Stimulated activated CD8-positive, alpha-beta memory T cell treated with anti-CD3 and anti-CD28 coated beads, Interleukin-12 subunit alpha, Interleukin-12 subunit beta, amount 100 ng/mL, for 1 hour (primary cell): Measurements from ENCODE around the gene RHBDL1.
"Not testable (repeated sequence)": the region's sequence is repeated elsewhere in the genome, so short reads cannot be mapped to it uniquely, and the experiment has no call there.

Experiments used
- DNase-seq: peaks from one replicate; pipeline ENCODE4 v3.0.0-alpha.2; 2020; ENCODE audit warnings: low read depth

RHBDL1 gene

DNA sequence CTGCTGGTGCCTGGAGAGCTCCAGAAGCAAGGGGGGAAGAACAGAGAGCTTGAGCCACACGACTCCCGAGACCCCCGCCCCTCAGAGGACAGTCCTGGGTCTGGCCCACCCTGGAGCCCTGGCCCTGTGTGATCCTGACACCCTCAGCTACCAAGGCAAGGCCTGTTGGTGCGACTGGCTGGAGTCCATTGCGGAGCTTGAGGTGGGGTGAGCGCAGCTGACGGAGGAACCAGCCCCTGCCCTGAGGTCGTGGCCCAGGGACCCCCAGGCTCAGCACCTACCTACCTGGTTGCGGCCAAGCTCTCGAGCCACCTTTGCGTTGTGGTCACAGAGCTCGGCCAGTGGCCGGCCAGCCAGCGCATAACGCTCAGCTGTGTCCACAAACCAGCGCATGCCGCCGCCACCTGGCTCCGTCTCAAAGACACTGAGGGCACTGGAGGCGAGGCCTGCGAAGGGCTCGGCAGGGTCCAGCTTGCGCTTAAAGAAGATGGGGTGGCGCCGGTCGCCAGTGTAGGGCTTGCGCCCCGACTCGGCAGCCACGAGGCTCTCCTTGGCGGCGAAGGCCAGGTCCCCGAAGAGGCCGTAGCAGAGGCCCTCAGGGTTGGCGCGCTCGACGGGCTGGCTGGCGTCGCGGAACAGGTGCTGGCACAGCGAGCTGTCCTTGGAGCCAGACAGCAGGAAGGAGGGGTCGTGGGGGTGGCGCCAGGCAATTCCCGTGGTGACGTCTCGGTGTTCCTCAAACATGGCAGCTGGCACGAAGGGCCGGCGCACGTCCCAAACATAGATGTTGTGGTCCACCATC, 11.2 kb downstream of the RHBDL1 start:
- no peak for DNase-seq

DNA sequence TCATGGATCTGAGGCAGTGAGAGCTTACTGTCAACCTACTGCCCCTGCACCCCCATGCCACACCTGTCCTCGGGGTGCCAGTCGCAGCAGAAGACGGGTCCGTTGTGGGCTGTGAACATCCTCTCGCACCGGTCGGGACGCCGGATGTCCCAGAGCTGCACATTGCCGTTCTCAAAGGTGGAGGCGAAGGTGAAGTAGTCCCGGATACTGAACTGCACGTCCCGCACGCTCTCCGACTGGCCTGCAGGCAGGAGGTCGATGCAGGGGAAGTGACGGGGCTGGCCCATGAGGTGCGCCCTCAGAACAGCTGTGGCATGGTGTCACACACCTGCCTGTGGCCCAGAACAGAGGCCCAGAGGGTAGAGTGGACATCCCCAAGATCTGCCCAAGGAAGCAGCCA, 12.0 kb downstream of the RHBDL1 start:
- DNase-seq, result no peak

DNA sequence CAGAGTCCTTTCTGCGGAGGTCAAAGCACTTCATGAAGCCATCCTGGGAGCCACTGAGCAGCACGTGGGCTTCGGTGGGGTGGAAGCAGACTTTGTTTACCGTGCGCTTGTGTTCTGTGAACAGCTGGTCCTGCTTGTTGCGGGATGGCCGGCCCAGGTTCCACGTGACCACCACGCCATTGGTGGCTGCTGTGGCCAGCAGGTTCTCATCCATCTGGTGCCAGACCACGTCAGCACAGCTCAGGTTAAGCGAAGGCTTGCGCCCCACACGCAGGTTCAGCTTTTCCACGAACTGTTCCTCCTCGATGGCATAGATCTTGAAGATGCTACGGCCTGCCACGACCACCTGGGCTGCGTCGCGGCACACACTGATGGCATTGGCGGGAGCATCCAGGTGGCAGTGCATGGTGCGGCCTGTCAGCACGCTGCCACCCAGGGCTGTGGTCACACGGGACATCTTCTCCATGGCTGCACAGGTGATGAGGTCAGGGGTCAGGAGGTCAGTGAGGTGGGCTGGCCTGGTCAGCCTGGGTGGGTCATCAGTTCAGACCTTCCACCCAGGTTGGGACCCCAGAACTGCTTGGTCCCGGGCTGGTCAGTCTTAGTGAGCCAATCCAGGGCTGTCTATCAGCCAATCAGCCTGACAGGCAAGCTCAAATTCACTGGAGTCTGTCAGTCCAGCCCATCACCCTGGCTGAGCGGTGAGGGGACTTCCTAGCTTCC, 13.9 kb downstream of the RHBDL1 start:
- DNase-seq, result no peak

DNA sequence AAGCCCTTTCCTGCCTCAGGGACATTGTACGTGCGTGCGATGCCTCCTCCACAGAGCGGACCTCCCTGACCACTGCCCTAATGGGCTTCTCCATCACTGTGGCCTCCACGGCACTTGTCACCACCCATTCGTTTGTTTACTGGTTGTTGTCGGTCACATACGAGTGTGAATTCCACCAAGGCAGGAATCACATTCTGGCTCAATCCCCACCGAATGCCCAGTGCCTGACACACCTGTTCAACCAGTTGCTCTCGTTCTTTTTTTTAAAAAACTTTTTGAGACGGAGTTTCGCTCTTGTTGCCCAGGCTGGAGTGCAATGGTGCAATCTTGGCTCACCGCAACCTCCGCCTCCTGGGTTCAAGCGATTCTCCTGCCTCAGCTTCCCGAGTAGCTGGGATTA, 15.8 kb downstream of the RHBDL1 start:
- DNase-seq, result not testable (repeated sequence)

DNA sequence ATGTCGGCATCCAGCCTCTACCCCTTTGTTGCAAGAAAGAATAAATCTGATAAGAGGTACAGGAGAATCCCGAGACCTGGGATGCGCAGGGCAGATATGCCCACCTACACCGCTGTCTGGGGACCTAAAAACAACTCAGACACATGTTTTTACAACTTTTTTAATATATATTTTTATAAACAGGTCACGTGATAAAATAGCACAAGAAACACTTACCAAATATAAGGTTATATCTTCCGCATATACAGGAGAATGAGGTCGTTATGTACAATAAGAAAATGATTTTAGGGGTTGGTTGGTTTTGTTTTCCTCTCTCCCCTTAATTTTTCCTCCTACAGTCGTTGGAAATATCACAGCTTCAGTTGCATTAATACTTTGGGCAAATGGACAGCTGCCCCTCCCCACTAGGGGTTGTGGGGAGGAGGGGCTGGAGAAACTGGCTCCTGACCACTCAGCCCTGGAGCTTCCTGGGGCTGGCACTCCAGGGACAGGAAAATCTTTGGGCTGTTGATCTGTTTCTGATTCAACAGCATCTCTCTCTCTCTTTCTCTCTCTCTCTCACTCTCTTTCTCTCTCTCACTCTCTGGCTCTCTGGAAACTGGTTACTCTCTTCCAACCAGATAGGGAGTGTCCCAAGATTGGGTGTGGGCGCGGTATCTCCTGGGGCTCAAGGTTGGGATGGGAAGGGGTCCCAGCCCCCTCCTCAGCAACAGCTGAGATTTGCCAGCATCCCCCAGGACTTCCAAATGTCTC, 17.1 kb downstream of the RHBDL1 start:
- no peak for DNase-seq

DNA sequence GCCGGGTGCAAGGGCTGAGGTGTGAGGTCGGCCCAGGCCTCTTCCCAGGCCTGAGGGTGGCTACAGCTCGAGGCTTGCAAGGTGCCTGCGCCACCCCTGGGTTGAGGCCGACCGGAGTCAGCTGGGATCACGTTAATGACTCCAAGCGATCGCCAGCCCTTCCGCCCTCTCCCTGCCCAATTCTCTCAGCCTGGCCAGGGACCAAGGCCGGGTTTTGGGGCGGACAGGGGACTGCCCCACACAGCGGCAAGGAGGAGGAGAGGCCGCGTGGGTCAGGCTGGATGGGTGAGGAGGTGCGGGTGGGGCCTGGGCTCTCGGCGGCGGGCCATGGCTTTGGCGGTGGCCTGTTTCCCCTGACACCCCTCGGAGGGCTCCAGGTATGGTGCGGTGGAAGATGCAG, 17.9 kb downstream of the RHBDL1 start:
- no peak for DNase-seq

DNA sequence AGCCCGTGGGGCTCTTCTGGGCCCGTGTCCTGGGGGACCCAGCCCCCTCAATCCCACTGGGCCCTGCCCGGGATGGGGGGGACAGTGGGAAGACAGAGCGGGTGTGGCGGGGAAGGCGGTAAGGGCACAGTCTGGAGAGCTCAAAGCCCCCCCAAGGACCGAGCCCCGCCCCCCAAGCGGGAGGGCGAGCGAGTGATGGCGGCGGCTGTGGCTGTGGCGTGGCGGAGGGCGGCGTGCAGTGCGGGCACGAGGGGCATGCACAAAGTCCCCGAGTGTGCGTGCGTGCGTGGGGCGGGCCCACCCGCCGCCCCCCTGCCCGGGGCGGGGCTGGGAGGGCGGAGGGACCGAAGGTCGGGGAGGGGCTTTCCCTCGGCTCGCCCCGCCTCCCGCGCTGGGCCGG, 18.3 kb downstream of the RHBDL1 start:
- DNase-seq, result no peak

DNA sequence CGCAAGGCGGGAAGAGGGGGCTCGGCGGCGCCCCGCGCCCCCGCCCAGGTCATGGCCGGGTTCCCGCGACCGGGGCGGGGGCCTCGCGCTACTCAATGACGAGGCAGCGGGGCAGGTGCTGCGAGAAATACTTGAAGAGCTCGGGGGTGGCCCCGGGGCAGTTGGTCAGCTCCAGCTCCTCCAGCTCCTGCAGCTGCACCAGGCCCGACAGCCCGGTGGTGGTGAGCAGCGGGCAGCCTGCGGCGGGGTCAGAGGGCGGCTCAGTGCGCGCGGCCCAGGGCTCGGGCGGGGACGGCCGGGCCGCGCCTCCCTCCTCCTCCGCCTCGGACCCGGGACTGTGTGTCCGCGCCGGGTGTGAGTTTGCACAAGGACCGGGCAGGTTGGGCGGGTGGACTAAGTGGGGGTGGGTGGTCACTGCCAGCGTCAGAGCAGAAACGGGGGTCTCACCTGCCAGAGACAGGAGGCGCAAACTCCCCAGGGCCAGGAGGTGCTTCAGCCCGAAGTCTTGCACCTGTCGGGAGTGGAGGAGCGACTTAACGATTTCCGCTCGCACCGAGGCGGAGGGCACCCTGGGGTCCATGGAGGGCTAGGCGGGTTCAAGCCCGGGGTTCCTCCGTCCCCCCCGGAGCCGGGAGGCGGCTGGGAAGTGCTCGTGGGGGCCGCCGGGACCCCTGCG, 18.9 kb downstream of the RHBDL1 start:
- DNase-seq, result no peak

DNA sequence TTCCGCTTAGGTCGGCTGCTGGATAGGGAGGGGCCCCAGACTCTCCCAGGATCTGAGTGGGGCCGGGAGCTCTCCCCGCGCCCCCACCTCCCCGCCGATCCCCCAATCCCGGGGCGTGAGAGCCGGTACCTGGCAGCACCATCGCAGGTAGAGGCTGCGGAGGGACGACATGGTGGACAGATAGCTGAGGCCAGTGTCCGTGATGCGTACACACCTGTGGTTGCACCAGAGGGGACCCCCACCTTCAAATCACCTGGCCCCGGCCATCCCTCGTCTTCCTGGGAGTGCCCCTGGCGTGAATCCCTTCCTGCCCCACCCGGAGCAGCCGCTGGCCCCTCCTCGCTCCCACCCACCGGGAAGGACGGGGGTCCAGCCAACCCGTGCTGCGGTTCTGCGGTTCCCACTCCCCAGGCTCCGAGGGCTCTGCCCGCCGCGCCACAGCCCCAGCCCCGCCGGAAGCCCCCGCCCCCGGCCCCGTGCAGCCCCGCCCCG, 19.4 kb downstream of the RHBDL1 start:
- no peak for DNase-seq

DNA sequence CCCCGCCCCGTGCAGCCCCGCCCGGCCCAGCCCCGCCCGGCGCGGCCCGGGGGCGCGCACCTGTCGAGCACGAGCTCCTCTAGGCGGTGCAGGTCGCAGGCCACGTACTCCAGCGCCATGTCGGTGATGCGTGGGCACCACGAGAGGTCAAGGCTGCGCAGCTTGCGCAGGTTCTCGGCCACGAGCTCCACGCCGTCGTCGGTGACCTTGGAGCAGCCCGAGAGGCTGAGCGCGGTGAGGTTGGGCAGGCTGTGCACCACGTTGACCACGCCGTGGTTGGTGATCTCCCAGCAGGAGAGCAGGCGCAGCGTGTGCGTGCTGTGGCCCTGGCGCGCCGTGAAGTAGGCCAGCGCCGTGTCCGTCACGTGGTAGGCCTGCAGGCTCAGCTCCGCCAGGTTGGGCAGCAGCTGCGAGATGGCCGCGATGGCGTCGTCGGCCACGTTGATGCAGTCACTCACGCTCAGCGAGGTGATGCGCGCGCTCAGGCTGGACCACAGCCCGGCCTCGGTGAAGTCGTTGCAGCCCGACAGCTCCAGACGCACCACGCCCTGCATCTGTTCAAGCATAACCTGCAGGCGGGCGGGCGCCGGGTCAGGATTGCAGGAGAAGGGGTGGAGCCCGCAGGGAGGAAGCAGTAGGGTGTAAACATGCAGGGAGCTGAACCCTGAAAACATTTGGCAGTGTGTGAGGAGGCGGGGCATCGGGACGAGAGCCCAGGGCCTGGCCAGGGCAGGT, 20.1 kb downstream of the RHBDL1 start:
- DNase-seq, result peak; percentile 38

DNA sequence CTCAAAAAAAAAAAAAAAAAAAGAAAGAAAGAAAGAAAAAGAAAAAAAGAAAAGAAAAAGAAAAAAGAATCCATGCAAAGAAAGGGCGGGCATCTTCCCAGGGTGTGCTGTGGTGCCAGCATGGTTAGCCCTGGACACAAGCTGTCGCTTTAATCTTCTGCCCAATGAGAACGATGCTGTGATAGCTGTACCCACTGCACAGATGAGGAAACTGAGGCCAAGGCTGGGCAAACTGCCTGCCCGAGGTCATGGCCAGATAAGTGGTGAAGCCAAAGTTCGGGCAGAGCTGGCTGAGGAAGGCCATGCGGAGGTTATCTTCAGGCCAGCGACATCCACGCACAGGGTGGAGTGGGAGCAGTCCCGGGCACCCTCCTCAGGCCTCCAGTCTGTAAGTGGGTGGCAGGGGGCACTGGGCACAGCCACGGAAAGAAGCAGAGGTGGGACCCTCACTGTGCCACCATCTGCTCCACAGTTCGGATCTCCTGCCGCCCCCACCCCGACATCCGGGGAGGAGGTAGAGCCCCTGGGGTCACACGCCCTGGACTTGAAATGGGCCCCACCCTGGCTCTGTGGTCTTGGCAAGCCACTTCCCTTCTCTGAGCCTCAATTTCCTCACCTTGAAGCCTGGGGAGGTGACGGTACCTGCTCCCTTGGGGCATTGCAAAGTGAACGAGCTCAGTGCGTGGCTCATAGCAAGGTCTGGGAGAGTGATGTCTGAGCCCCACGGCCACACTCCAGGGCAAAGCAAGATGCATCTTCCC, 23.6 kb downstream of the RHBDL1 start:
- no peak for DNase-seq

DNA sequence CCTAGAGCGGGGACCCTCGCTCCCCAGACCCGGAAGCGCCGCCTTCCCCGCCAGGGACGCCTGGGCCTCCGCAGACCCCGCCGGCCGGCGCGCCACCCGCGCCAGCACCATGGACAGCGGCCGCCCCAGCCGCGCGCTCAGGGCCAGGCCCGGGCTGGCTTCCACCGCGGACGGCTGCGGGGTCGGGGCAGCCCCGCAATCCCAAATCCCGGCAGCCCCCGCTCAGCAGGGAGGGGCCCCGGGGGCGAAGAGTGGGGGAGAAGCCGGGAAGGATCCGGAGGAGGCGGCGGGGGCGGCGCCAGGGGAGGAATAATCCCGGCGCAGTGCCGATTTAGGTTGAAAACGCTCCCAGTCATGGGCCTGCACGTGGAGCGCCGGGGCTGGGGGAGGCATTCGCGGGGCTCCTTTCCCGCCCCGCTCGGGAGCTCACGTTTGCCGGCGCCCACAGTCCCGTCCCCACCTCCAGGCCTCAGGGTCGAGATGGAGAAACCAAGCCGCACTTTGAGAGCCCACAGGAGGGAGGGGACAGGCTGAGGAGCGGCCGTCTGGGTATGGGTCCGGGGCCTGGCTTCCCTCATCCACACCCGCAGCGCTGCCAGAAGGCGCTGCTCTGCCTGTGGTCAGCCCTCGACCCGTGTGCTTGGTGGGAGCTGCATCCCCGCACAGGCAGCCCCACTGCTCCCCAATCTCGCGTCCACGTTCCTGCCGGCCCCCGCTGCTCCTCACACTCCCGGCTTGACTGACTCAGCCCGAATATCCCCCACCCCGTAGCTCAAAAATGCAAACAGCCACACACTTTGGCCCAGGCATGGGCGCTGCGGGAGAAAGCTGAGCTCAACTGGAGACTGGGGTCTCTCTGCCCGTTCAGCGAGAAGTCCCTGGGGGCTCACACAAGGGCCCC, 25.5 kb downstream of the RHBDL1 start:
- DNase-seq, result no peak

DNA sequence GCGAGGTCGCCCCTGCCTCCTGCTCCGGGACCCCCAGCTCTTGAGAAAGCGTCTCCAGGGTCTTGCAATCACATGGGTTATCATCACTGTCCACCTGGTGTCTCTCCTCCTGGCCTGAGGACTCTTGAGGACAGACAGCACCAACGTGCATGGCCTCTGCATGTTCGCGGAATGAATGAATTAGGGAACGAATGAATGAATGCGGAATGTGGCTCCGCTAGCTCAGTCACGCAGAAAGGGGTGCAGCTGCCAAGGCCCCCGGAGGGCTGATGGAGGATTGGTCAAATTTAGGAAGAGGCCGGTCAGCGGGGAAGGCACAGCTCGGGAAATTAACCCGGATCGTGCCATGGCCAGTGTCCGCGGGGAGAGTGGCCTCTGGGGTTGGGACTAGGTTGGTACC, 26.9 kb downstream of the RHBDL1 start:
- no peak for DNase-seq

DNA sequence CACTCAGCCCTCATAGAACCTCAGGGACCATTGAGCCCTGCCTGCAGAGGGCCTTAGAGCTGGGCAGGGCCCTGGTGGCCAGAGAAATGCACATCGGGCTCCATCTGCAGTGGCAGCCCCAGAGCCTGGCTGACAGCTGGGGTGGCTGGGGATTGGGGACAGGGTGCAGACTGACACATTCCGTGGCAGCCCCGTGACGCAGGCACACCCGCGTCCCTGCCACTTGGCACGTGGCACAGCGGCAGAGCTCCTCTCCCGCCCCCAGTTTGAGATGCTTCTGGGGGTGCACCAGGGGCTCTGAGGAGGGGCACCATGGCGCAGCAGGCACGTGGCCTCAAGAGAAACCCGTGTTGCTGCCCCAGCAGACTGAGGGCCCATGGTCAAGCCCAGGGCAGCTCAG, 27.9 kb downstream of the RHBDL1 start:
- no peak for DNase-seq

DNA sequence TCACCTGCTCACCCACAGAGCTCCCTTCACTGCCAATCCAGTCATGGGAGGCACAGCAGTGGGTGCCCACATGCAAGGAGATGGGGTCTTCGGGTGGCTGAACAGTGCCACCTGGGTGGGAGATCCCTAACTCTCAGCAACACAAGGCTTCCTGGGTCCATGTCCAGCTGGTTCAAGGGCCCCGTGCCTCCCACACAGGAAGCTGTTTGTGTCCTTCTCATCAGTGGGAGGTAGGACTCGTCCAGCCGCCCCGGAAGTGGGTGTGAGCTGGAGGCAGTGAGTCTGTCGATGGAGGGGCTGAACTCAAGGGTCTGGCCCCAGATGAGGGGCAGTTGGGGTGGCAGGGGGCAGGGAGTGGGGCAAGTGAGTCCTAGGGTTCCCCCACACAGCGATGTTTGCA, 28.6 kb downstream of the RHBDL1 start:
- DNase-seq, result no peak

DNA sequence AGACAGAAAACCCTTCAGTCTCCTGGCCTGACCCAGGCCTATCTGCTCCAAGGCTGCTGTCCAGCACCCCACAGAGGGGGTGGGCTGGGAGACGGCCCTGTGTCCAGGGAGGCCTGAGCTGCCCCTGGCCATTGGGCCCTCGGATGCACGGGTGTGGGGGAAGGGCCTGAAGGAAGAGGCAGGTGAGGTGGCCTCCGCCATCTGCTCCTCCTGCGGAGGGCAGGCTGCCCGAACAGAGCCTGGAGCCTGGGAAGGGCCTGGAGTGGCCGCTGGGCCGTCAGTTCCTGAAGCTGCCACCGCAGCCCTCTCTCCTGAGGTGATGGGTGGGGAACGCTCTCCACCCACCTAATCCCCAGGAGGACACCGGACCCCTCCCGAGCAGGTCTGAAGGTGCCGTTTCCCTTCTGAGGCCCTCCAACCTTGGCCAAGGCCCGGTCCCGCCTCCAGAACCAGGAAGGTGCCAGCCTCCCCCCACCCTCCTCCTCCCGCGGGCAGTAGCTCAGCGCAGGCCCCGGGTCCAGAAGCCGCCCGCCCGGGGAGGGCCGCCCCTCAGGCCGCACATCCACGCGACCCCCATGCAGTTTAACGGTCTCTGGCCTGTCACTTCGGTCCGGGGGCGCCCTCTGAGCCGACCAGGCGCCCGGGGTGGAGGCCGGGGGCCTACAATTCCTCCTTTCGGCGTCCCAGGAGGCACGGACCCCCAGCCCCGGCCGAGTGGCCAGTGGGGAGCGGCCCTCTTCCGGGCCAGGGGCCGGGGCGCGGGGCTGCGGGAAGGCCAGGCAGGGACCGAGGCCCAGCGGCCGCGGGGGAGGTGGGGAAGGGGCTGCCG, 29.3 kb downstream of the RHBDL1 start:
- no peak for DNase-seq

DNA sequence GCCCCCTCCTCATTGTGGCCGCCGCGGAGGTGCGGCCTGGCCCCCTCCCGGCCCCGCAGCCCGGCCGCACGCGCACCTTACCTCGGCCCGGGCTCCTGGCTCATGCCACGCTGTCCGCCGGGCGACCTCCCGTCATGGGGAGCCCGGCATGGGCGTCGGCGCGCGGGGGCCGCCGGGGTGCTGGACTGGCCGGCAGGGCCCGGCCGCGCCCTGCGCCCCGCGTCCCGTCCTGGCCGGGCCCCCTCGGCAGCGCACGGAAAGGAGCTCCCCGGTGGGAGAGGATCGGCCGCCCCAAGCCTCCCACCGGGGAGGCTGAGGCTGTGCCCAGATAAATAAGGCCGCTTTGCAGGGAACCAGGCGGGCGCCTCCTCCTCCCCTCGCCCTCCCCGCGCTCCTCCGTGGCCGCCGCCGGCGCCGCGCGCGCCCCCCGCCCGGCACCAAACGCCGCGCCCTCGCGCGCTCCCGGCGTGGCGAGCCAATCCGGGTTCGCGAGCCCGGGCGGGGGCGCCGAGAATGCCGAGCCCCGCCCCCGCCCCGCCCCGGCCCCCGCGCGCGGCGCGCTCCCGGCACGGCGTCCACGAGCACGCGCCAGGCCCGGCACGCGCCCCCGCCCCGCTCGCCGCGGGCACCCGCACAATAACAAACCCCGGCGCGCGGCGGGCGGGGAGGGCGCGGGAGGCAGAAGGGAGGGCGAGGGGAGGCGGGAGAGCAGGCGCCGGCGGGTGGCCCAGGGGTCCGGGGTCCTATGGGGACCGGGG, 30.1 kb downstream of the RHBDL1 start, which contains the start of gene FBXL16:
TSS of gene FBXL16 (minus strand) at position 371 of the 758 bp plus-strand sequence. CDS start 8,396 bp downstream, outside the sequence.
- no peak for DNase-seq
